ENCODE data around the gene CDC37.

Gene CDC37

DNA sequence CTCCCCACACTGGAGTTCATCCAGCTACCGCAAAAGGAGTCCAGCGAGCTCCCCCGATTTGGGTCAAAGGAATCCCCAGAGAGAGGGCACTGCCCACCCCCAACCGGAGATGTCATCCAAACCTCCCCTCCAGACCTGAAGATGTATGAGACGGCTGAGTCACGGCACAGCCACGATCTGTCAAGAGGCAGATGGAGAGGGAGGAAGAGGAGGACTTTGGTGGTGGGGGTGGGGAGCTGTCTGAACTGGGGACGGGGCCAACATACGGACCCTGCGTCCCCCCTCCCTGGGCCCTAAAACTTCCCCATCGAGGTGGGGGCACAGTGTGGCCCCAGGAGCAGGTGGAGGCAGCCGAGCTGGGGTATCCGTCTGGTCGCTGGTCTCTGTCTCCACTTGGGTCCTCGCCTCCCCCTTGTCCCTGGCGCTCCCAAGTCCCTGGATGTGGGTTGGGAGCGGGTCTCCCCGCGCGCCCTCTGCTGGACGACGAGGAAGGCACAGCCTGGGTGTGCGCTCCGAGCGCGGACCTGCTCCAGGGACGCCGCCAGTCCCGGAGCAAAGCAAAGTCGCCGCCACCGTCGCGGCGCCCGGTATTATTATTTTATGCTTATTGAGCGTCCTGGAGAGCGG lies 20.8 kb upstream of the CDC37 start:
- Mint-ChIP-seq H3K9me3 (ENCODE audit: low read depth) (no peaks in the 10 kb centered on the region), H3K27ac (no peak overlapping the region), H3K36me3 (no peaks in the 10 kb centered on the region), H3K4me3 (peak overlapping the region; percentile 80), H3K4me1 (ENCODE audit: low read depth) (peaks cover 69% of the 10 kb centered on the region), H3K27me3 (peaks cover 21% of the 10 kb centered on the region)

DNA sequence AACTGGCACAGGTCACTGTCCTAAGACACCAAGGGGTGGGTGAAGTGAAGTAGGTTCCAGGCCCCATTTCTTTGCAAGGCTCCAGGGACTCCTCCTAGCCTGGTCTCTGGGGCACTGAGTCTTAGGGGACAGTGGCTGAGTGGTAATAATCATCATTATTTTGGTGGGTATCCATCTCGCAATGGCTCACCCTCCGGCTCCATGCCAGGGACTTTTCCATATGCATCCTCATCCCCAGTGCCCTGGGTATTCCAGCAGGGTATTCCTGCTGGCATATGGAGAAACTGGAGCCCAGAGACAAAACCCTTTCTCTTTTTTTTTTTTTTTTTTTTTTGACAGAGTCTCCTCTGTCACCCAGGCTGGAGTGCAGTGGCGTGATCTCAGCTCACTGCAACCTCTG lies 19.5 kb upstream of the CDC37 start:
- peaks cover 68% of the 10 kb centered on the region for H3K4me1 Mint-ChIP-seq (ENCODE audit: low read depth)
- peaks cover 21% of the 10 kb centered on the region for H3K27me3 Mint-ChIP-seq
- no peaks in the 10 kb centered on the region for H3K9me3 Mint-ChIP-seq (ENCODE audit: low read depth)
- H3K36me3 Mint-ChIP-seq: no peaks in the 10 kb centered on the region
- H3K27ac Mint-ChIP-seq: no peak overlapping the region
- no peak overlapping the region for H3K4me3 Mint-ChIP-seq

DNA sequence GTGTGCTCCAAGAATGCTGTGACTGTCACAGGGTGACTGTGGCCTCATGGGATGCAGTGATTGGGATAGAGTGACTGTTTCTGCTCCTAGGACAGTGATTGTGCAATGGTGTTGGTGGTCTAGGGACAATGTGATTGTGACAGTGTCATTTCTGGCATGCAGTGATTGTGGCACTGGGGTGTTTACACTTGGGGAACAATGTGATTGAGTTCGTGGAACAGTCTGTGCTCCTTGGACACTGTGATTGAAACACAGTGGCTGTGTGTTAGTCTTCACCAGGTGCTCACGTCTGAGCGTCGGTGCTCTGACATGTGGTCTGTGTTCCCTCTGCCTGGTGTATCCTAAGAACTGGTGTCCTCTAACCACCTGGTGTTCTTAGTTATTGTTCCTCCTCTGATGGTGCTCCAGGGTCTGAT lies 18.7 kb upstream of the CDC37 start:
- peaks cover 63% of the 10 kb centered on the region for H3K4me1 Mint-ChIP-seq (ENCODE audit: low read depth)
- no peak overlapping the region for H3K27ac Mint-ChIP-seq
- no peaks in the 10 kb centered on the region for H3K9me3 Mint-ChIP-seq (ENCODE audit: low read depth)
- peaks cover 21% of the 10 kb centered on the region for H3K27me3 Mint-ChIP-seq
- H3K36me3 Mint-ChIP-seq: no peaks in the 10 kb centered on the region
- peak overlapping the region; percentile 69 for H3K4me3 Mint-ChIP-seq

DNA sequence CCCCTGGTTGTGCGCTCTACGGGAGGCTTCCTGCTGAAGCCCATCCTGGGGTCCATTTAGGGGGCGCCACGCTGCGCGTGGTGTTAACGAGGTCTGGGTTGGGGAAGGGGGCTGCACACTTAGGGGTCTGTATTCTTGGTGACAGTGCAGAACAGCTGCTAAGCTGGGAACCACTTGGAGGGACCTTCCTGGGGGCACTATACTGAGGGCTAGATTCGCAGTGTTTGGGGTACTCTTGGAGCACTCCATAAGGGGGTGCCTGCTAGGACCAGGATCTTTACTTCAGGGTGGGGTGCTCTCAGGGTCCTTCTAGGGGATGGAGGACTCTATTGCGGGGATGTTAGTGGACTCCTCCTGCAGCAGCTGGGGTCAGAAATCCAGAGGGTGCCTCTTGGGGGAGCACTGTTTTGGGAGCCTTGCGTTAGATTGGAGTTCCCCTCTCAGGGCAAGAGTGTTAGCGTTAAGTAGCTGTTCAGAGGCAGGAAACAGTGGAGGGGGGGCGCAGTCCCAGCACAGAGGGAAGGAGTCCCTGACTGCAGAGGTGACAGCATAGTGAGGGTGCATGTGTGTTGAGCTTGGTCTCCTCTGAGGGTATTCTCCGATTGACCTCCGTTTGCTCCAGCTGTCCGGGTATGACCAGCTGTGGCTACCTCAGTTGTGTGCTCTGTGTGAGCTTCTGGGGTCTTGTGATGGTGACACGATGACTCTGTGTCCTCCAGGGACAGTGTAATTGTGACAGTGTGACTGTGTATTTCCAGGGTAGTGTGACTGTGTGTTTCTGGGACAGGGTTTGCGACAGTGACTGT lies 18.1 kb upstream of the CDC37 start:
- peaks cover 21% of the 10 kb centered on the region for H3K27me3 Mint-ChIP-seq
- peak overlapping the region; percentile 31 for H3K27ac Mint-ChIP-seq
- no peaks in the 10 kb centered on the region for H3K9me3 Mint-ChIP-seq (ENCODE audit: low read depth)
- no peaks in the 10 kb centered on the region for H3K36me3 Mint-ChIP-seq
- peaks cover 67% of the 10 kb centered on the region for H3K4me1 Mint-ChIP-seq (ENCODE audit: low read depth)
- peak overlapping the region; percentile 69 for H3K4me3 Mint-ChIP-seq

DNA sequence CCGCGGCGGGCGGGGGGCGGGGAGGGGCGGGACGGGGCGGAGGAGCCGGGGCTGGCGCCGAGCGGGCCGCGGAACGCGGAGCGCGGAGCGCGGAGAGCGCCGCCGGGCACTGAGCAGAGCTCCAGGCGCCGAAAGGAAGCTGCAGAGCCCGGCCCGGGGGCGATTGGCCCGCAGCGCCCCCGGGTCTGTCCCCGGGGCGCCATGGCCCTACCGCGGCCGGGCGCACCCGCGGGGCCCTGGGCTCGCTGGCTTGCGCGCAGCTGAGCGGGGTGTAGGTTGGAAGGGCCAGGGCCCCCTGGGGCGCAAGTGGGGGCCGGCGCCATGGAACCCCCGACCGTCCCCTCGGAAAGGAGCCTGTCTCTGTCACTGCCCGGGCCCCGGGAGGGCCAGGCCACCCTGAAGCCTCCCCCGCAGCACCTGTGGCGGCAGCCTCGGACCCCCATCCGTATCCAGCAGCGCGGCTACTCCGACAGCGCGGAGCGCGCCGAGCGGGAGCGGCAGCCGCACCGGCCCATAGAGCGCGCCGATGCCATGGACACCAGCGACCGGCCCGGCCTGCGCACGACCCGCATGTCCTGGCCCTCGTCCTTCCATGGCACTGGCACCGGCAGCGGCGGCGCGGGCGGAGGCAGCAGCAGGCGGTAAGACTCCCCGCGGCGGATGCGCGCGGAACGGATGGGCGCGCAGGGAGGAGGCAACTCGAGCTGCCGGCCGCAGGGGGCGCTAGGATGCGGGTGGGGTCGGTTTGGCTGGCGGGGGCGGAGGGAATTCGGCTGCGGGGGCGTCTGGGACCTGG lies 17.3 kb upstream of the CDC37 start, which contains the start of gene PDE4A:
Gene PDE4A, plus strand, starts transcription at position 95 of the 796 bp plus-strand sequence. Its CDS starts 227 bp downstream, at position 322.
- H3K27me3 Mint-ChIP-seq: peaks cover 21% of the 10 kb centered on the region
- peaks cover 68% of the 10 kb centered on the region for H3K4me1 Mint-ChIP-seq (ENCODE audit: low read depth)
- H3K36me3 Mint-ChIP-seq: no peaks in the 10 kb centered on the region
- H3K27ac Mint-ChIP-seq: peak within 1 kb of the TSS; percentile 98
- H3K9me3 Mint-ChIP-seq (ENCODE audit: low read depth): no peaks in the 10 kb centered on the region
- H3K4me3 Mint-ChIP-seq: peak within 1 kb of the TSS; percentile 97

DNA sequence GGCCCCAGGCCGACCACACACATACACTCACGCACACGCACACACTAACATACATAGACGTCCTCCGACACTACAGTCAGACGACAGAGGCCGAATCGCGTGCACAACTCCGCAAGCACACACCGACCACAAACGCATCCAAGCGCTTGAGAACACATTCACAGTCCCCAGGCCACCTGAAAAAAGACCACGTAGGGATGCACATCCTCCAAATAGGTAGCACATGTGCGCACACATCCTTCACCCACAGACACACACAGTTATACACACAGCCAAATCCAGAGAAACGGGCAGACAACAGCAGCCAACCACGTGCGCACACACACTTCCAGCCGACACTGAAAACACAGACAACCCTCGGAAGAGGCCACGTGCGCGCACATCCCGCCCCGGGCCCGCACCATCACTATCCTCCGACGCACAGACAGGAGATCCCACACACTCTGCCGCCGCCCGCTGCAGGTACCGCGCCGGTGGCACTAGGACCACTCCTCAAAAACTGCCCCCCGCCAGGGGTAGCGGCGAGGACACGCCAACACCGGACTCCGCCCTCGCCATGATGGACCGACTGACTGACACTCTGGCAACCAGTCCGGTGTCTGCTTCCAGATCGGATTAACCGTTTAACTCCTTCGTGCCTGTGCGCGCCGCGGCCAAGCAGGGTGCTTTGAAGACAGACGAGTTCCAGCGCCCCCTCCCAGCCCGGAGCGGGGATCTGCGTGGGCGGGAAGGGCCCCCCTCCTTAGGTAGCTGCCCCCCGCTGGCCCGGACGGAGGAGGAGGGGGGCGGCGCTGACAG lies 16.5 kb upstream of the CDC37 start:
- H3K9me3 Mint-ChIP-seq (ENCODE audit: low read depth): no peaks in the 10 kb centered on the region
- H3K4me3 Mint-ChIP-seq: peak overlapping the region; percentile 97
- H3K36me3 Mint-ChIP-seq: no peaks in the 10 kb centered on the region
- H3K4me1 Mint-ChIP-seq (ENCODE audit: low read depth): peaks cover 61% of the 10 kb centered on the region
- H3K27me3 Mint-ChIP-seq: peaks cover 21% of the 10 kb centered on the region
- H3K27ac Mint-ChIP-seq: peak overlapping the region; percentile 98

DNA sequence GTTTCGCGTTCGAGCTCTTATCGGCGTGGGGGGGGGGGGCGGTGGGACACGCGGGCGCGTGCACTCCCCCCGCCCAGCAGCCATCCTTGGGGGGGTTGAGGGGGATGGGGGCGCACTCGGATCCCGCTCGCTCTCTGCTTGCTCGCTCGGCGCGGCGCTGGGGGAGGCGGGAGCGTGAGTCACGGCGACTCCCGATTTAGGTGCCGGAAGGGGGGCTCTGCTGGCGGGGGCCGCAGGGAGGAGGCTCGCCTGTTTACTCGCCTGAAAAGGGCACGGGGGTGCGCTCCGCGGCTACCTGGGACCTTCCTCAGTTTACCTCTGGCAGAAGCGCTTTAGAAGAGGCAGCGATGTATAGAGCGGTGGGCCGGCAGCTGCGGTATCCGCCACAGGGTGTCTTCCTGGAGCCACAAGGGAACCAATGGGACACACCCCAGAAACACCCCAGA lies 15.9 kb upstream of the CDC37 start:
- Mint-ChIP-seq H3K4me3 (peak overlapping the region; percentile 97), H3K27me3 (peaks cover 21% of the 10 kb centered on the region), H3K27ac (peak overlapping the region; percentile 98), H3K36me3 (no peaks in the 10 kb centered on the region), H3K9me3 (ENCODE audit: low read depth) (no peaks in the 10 kb centered on the region), H3K4me1 (ENCODE audit: low read depth) (peaks cover 58% of the 10 kb centered on the region)

DNA sequence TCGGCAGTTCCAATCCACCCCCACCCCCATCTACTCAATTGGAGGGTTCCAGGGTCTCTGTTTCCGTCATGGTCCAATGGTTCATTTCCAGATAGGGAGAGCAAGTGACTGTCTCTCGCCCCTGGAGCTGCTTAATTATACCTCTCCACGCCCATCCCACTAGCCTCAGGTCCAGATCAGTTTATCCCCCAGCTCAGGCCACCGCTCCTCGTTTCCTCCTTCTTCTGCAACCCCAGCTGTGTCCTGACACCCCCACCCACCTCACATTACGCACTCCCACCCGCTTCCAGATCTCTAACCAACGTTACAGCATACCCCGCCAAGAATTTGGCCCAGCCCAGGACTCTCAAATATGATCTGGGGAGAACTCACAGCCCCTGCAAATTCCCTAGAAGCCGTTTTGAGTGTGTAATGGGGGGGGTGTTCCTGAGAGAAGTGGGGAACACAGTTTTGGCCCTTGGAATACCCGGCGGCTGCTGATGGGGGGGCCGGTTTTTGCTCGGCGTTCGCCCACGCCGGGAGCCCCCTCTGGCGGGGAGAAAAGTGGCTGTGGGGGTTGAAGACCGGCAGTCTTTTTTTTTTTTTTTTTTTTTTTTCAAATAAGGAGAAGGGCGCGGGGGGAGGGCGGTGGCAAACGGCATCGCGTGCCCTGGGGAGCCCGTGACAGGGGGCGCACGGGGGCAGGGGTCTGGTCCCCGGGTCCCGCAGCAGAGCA lies 15.3 kb upstream of the CDC37 start:
- Mint-ChIP-seq H3K9me3 (ENCODE audit: low read depth) (no peaks in the 10 kb centered on the region), H3K36me3 (no peaks in the 10 kb centered on the region), H3K4me1 (ENCODE audit: low read depth) (peaks cover 54% of the 10 kb centered on the region), H3K27ac (peak overlapping the region; percentile 66), H3K27me3 (peaks cover 21% of the 10 kb centered on the region), H3K4me3 (peak overlapping the region; percentile 79)

DNA sequence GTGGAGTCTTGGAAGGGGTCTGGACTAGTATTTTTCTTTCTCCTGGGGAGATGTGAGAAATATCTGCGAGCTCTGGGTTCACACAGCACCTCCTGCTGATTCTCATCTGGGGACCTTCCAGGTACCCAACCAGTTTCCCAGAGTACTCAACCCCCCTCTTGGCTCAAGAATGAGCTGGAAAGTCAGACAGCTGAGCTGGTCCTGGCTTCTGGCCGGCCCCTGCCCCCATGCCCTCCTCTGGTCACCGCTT lies 14.8 kb upstream of the CDC37 start:
- no peaks in the 10 kb centered on the region for H3K36me3 Mint-ChIP-seq
- no peaks in the 10 kb centered on the region for H3K9me3 Mint-ChIP-seq (ENCODE audit: low read depth)
- peak overlapping the region; percentile 66 for H3K27ac Mint-ChIP-seq
- peaks cover 50% of the 10 kb centered on the region for H3K4me1 Mint-ChIP-seq (ENCODE audit: low read depth)
- peak overlapping the region; percentile 79 for H3K4me3 Mint-ChIP-seq
- H3K27me3 Mint-ChIP-seq: peaks cover 21% of the 10 kb centered on the region

DNA sequence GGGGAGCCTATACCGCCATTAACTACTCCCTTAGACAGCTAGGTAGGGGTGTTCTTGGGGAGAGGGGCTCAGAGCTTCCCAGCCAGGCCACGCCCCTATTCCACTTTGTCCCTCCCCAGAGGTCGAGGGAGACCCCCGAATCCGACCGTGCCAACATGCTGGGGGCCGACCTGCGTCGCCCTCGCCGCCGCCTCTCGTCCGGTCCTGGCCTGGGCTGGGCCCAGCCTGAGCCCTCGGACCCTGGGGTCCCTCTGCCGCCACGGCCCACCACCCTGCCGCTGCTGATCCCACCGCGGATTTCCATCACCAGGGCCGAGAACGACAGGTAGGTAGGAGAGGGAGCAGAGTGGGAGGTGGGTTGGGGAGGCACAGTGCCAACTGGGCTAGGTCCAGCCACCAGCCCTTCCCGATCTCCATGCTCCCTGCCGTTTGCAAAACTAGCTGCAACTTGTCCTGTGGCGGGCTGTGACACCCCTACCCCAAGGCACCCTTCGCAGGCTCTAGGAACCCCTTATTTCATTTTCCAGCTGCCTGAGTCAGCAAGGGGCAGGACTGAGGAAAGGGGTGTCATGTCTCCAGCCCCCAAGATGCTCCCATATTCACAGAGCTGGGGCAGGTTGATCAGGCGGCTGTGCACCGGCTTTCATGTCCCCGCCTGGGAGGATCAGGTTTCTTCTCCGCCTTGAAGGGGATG lies 14.3 kb upstream of the CDC37 start:
- peaks cover 51% of the 10 kb centered on the region for H3K4me1 Mint-ChIP-seq (ENCODE audit: low read depth)
- no peaks in the 10 kb centered on the region for H3K9me3 Mint-ChIP-seq (ENCODE audit: low read depth)
- peaks cover 21% of the 10 kb centered on the region for H3K27me3 Mint-ChIP-seq
- no peak overlapping the region for H3K27ac Mint-ChIP-seq
- H3K4me3 Mint-ChIP-seq: peak overlapping the region; percentile 79
- no peaks in the 10 kb centered on the region for H3K36me3 Mint-ChIP-seq

DNA sequence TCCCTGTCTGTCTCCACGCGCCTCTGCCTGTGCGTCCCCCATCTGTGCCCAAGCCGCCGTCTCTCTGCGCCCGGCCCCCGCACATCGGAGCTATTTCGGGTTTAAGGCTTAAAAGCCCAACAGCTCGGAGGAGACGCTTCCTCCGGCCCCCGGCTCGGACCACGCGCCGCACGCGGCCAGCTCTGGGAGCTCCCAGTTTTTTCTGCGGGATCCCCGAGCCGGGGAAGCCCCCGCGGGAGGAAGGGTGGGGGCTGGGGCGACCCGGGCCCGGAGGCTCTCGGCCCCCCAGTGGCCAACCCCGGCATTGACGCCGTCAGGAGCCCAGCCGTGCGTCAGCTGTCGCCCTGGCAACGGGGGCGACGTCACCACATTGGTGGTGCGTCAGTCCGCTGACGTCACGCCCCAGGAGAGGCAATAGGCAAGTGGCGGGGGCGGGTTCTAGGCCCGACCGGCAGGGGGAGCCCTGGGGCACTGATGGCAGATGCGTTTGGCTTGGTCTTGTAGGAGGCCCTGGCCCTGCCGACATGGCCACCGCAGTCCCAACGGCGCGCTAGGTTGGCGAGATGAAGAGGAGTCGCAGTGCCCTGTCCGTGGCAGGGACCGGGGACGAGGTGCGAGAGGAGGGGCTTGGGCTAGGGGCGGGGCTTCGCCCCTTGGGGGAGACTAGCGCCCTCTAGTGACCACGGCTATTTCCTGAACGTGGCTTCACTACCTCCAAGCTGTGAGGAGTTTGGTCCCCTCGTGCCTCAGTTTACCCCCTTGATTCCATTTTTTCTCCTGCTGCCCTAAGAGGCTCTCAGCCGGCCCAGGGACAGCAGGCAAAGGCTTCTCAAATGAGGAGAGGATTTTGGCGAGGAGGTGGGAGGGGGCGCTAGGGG lies 13.3 kb upstream of the CDC37 start:
- H3K4me3 Mint-ChIP-seq: peak overlapping the region; percentile 76
- peak overlapping the region; percentile 77 for H3K27ac Mint-ChIP-seq
- no peaks in the 10 kb centered on the region for H3K36me3 Mint-ChIP-seq
- H3K9me3 Mint-ChIP-seq (ENCODE audit: low read depth): no peaks in the 10 kb centered on the region
- peaks cover 15% of the 10 kb centered on the region for H3K27me3 Mint-ChIP-seq
- H3K4me1 Mint-ChIP-seq (ENCODE audit: low read depth): peaks cover 53% of the 10 kb centered on the region

DNA sequence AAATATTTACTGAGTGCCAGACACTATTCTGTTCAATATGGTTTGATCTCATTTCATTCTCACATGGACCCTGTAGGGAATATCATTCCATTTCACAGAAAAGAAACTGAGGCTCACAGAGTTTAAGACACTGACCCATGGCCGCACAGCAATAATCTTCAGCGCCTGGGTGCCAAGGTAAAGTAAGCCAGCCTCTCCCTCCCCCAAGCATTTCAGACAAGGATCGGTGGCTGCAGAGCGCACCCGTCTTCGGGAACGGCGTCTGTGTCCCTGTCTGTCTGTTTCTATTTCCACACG lies 12.7 kb upstream of the CDC37 start:
- no peaks in the 10 kb centered on the region for H3K36me3 Mint-ChIP-seq
- peaks cover 11% of the 10 kb centered on the region for H3K27me3 Mint-ChIP-seq
- peaks cover 49% of the 10 kb centered on the region for H3K4me1 Mint-ChIP-seq (ENCODE audit: low read depth)
- no peaks in the 10 kb centered on the region for H3K9me3 Mint-ChIP-seq (ENCODE audit: low read depth)
- peak overlapping the region; percentile 76 for H3K4me3 Mint-ChIP-seq
- peak overlapping the region; percentile 46 for H3K27ac Mint-ChIP-seq

All from activated naive CD8-positive, alpha-beta T cell (primary cell).